Colonic mucosa (tissue), 4 donors: Measurements from ENCODE around the gene MUS81. TPM values are rescaled to one million over a fixed set of nuclear protein-coding genes. Genes with fewer than 3 reads are reported as not detected.

Source experiments
- DNase-seq: peaks from one replicate; pipeline ENCODE4 v3.0.0-alpha.2; 2020
- H3K27ac ChIP-seq: fragments of 200-600 bp; one replicate; pipeline ENCODE4 v1.8.0; 2021
- H3K27me3 ChIP-seq: fragments of 200-600 bp; one replicate; pipeline ENCODE4 v1.8.0; 2021
- H3K36me3 ChIP-seq: fragments of 200-600 bp; one replicate; pipeline ENCODE4 v1.8.0; 2021
- H3K4me1 ChIP-seq: fragments of 200-600 bp; one replicate; pipeline ENCODE4 v1.8.0; 2021; ENCODE audit warnings: mild to moderate bottlenecking
- H3K4me3 ChIP-seq: fragments of 200-600 bp; one replicate; pipeline ENCODE4 v1.8.0; 2021
- H3K9ac ChIP-seq, 2 donors: one replicate each; pipeline ENCODE4 v1.7.0; 2013; ENCODE audit warnings: control low read depth in 2 of 2, low read depth in 2 of 2, low read length in 2 of 2
- H3K9me3 ChIP-seq: fragments of 200-600 bp; one replicate; pipeline ENCODE4 v1.8.0; 2021
- intact Hi-C: fragments of 100-400 bp; cut with DNase I; formaldehyde crosslinking; loops from one replicate; pipeline ENCODE4 v1.14.1; 2022
- total RNA-seq, 2 donors: library from RNA; stranded (reverse); fragmentation: NEBNext Ultra II Directional in 1 of 2; extraction: Animal tissue kit (Norgen Biotek cat#: 25700) in 1 of 2; gene quantifications; one replicate each; pipeline ENCODE4 v1.2.1, GENCODE V29; 2021
- TF ChIP-seq, protein P1 (sequence below): fragments of 200-600 bp; IDR thresholded peaks from one replicate; pipeline ENCODE4 v1.8.0; 2022; ENCODE audit warnings: antibody characterized with exemption, mild to moderate bottlenecking
- donor health status: healthy.
- donor health status: DM: no; HTN: no; CAD: no.
- donor health status: DM: no; HTN: no; CAD: no.

MUS81 gene
- total RNA-seq, 2 donors from 2014 or later, result 47.2 to 62.5 TPM

DNA sequence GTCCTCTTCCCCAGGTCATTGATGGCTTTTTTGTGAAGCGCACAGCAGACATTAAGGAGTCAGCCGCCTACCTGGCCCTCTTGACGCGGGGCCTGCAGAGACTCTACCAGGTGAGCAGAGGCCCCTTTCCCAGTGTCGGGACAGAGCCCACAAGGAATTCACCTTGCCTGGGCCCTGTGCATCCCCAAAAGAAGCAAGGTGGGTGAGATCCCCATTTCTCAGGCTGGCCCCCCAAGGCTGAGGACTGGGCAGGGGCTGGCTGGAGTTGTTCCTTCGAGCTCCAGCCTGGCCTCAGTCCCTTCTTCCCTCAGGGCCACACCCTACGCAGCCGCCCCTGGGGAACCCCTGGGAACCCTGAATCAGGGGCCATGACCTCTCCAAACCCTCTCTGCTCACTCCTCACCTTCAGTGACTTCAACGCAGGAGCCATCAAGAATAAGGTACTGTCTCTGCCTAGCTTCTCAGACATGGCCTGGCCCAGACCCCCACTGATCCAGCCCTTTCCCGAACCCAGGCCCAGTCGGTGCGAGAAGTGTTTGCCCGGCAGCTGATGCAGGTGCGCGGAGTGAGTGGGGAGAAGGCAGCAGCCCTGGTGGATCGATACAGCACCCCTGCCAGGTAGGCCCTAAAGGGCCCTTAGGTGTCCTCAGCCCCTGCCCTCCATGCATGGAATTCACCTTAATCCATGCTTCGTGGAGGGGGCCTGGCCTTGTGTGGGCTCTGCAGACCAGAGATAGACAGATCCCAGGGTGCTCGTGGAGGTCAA is 4.7 kb downstream of the MUS81 start:
- DNase-seq, result no peak
- intact Hi-C loops, result no loop called here
- peaks cover 11% of the 10 kb centered on the region for H3K4me1 ChIP-seq
- no peak overlapping the region for H3K9ac ChIP-seq
- TF ChIP-seq, protein P1, sequence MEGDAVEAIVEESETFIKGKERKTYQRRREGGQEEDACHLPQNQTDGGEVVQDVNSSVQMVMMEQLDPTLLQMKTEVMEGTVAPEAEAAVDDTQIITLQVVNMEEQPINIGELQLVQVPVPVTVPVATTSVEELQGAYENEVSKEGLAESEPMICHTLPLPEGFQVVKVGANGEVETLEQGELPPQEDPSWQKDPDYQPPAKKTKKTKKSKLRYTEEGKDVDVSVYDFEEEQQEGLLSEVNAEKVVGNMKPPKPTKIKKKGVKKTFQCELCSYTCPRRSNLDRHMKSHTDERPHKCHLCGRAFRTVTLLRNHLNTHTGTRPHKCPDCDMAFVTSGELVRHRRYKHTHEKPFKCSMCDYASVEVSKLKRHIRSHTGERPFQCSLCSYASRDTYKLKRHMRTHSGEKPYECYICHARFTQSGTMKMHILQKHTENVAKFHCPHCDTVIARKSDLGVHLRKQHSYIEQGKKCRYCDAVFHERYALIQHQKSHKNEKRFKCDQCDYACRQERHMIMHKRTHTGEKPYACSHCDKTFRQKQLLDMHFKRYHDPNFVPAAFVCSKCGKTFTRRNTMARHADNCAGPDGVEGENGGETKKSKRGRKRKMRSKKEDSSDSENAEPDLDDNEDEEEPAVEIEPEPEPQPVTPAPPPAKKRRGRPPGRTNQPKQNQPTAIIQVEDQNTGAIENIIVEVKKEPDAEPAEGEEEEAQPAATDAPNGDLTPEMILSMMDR, result no peak
- H3K27me3 ChIP-seq, result no peaks in the 10 kb centered on the region
- no peak overlapping the region for H3K27ac ChIP-seq
- H3K36me3 ChIP-seq, result peaks cover 7% of the 10 kb centered on the region
- H3K4me3 ChIP-seq, result no peak overlapping the region
- no peaks in the 10 kb centered on the region for H3K9me3 ChIP-seq

GRCh38 chr11:65865550-65866172 is 5.4 kb downstream of the MUS81 start:
- Histone ChIP-seq H3K36me3 (peaks cover 7% of the 10 kb centered on the region), H3K4me3 (no peak overlapping the region)
- intact Hi-C loops, result no loop called here

GRCh38 chr11:65866509-65867283 is 6.5 kb downstream of the MUS81 start:
- H3K9me3 ChIP-seq, result no peaks in the 10 kb centered on the region
- no peaks in the 10 kb centered on the region for H3K27me3 ChIP-seq
- no peak overlapping the region for H3K27ac ChIP-seq
- H3K4me3 ChIP-seq, result no peak overlapping the region
- TF ChIP-seq, protein P1, result no peak
- H3K36me3 ChIP-seq, result peaks cover 7% of the 10 kb centered on the region
- no peak for DNase-seq
- intact Hi-C loops, result no loop called here
- H3K9ac ChIP-seq, result no peak overlapping the region
- H3K4me1 ChIP-seq, result peaks cover 6% of the 10 kb centered on the region

More at GRCh38 chr11:65865550-65866172, 5.4 kb downstream of the MUS81 start:
- TF ChIP-seq, protein P1, result no peak
- no peaks in the 10 kb centered on the region for H3K9me3 ChIP-seq
- H3K4me1 ChIP-seq, result peaks cover 11% of the 10 kb centered on the region
- H3K27ac ChIP-seq, result no peak overlapping the region
- no peak for DNase-seq
- no peak overlapping the region for H3K9ac ChIP-seq
- H3K27me3 ChIP-seq, result no peaks in the 10 kb centered on the region

DNA sequence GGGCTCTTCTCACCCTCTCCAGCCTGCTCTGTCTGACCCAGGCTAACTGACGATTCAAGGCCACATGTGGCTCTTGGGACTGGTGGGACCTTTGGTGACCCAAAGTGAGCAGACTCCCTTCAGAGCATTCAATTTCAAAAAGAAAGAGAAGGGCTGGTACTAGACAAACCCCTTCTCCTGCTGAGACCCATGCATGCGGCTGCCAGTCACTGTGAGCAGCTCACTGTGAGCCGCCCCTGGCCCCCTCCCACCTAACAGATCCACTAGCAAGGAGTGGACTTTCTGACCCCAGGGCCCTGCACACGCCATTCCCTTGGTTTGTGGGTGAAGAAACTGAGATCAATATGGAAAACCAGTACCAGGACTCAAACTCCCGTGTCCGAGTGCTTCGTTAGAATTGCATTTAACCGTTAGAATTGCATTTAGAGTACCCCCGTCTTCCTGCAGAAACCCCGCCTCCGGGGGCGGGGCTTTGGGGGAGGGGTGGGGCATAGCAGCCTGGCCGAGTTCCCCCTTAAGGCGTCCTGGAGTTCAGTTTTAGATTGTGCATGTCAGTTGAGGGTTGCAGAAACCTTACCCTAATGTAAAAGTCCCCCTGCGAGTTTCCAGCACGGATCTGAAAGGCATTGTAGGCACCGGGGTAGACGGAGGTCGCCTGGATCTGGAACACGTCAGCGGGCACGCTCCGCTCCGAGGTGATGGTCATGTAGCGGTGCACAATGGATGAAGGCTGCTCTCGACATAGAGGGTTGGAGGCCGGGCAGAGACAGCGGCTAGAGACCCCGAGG is 7.2 kb downstream of the MUS81 start:
- no peak overlapping the region for H3K9ac ChIP-seq
- no peak overlapping the region for H3K27ac ChIP-seq
- H3K27me3 ChIP-seq, result no peaks in the 10 kb centered on the region
- no peaks in the 10 kb centered on the region for H3K9me3 ChIP-seq
- H3K4me3 ChIP-seq, result no peak overlapping the region
- peaks cover 4% of the 10 kb centered on the region for H3K36me3 ChIP-seq
- TF ChIP-seq, protein P1, result no peak
- no peaks in the 10 kb centered on the region for H3K4me1 ChIP-seq
- DNase-seq, result no peak
- intact Hi-C loops, result no loop called here
